WERI-Rb-1 (cell line): Measurements from ENCODE around the gene FUT2.

Source experiments
- DNase-seq: peaks from one replicate; pipeline ENCODE4 v3.0.0-alpha.2; 2020
- H3K27ac ChIP-seq: fragments of 250-450 bp; sonication (Bioruptor Pico); 2 replicates; pipeline ENCODE4 v1.5.1; 2020; ENCODE audit warnings: mild to moderate bottlenecking, moderate library complexity
- H3K27me3 ChIP-seq: fragments of 250-450 bp; sonication (Bioruptor Pico); 2 replicates; pipeline ENCODE4 v1.5.1; 2021; ENCODE audit warnings: mild to moderate bottlenecking, low read depth, moderate library complexity; ENCODE audit not compliant: insufficient read depth, severe bottlenecking
- H3K36me3 ChIP-seq: fragments of 250-450 bp; sonication (Bioruptor Pico); 2 replicates; pipeline ENCODE4 v1.5.1; 2020; ENCODE audit warnings: mild to moderate bottlenecking, moderate library complexity
- H3K4me3 ChIP-seq: 2 replicates; pipeline ENCODE4 v1.5.1; 2011; ENCODE audit warnings: low read depth, mild to moderate bottlenecking, control low read depth, low read length
- H3K9me3 ChIP-seq: fragments of 250-450 bp; sonication (Bioruptor Pico); 2 replicates; pipeline ENCODE4 v1.5.1; 2021; ENCODE audit warnings: mild to moderate bottlenecking, moderate library complexity; ENCODE audit not compliant: severe bottlenecking
- TF ChIP-seq, protein P1 (sequence below): IDR thresholded peaks from 2 replicates; pipeline ENCODE4 v1.5.1; 2011; ENCODE audit warnings: low read depth, mild to moderate bottlenecking, control low read depth, inconsistent platforms, low read length

Gene FUT2

DNA sequence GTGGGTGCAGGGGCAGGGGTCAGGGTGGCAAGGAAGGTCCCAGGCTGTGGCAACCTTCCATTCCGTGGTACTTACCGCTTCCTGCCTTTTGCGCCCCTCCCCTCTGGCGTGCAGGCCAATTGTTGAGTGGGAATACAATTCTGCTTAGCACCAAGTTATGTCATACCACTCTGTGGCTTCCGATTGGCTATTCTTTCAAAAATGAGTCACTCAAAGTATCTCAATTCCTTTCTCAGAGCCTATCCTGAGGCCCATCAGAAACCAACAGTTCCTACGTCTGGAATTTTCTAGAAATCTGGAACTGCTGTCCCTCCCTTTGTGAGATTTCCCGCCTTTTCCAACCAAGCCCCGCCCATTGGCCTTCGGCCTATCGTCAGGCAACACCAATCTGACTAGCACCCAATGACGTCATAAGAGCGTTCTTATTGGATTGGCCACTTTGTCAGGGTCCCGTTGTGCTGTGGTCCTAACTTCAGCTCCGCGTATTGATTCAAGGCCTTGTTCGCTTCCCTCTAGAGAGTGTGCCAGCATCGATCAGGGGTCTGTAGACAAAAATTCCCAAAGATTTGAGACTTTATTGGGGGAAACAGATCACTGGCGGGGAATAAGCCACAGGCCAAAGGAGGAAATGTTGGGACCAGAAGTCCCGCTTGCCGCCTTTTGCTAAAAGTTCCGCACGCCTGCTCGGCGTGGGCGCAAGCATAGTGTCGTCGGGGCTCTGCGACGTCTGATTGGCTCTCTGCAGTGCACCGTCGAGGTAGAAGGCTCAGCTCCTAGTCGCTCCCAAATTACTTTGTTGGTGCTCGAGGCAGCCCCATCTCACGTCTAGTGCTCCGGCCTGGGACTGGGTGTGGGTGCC lies 34.7 kb upstream of the FUT2 start:
- TF ChIP-seq, protein P1, sequence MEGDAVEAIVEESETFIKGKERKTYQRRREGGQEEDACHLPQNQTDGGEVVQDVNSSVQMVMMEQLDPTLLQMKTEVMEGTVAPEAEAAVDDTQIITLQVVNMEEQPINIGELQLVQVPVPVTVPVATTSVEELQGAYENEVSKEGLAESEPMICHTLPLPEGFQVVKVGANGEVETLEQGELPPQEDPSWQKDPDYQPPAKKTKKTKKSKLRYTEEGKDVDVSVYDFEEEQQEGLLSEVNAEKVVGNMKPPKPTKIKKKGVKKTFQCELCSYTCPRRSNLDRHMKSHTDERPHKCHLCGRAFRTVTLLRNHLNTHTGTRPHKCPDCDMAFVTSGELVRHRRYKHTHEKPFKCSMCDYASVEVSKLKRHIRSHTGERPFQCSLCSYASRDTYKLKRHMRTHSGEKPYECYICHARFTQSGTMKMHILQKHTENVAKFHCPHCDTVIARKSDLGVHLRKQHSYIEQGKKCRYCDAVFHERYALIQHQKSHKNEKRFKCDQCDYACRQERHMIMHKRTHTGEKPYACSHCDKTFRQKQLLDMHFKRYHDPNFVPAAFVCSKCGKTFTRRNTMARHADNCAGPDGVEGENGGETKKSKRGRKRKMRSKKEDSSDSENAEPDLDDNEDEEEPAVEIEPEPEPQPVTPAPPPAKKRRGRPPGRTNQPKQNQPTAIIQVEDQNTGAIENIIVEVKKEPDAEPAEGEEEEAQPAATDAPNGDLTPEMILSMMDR: no peak
- Histone ChIP-seq H3K9me3 (no peaks in the 10 kb centered on the region), H3K27me3 (no peaks in the 10 kb centered on the region), H3K36me3 (no peaks in the 10 kb centered on the region), H3K27ac (peak overlapping the region; percentile 71), H3K4me3 (no peak overlapping the region)
- peak; percentile 92 for DNase-seq

GRCh38 chr19:48661711-48662090 lies 34.1 kb upstream of the FUT2 start:
- Histone ChIP-seq H3K27ac (no peak overlapping the region), H3K9me3 (no peaks in the 10 kb centered on the region), H3K4me3 (no peak overlapping the region), H3K27me3 (no peaks in the 10 kb centered on the region), H3K36me3 (no peaks in the 10 kb centered on the region)
- DNase-seq: no peak
- TF ChIP-seq, protein P1: no peak

GRCh38 chr19:48663667-48664066 lies 32.1 kb upstream of the FUT2 start:
- Histone ChIP-seq H3K27me3 (no peaks in the 10 kb centered on the region), H3K4me3 (no peak overlapping the region), H3K27ac (no peak overlapping the region), H3K36me3 (no peaks in the 10 kb centered on the region), H3K9me3 (no peaks in the 10 kb centered on the region)
- TF ChIP-seq, protein P1: no peak
- DNase-seq: no peak

- no peaks in the 10 kb centered on the region for H3K9me3 ChIP-seq
- H3K27me3 ChIP-seq: no peaks in the 10 kb centered on the region
- no peak for DNase-seq
- H3K27ac ChIP-seq: no peak overlapping the region
- TF ChIP-seq, protein P1: no peak
- no peaks in the 10 kb centered on the region for H3K36me3 ChIP-seq
- no peak overlapping the region for H3K4me3 ChIP-seq
Measured at GRCh38 chr19:48664476-48664875, 31.3 kb upstream of the FUT2 start.

DNA sequence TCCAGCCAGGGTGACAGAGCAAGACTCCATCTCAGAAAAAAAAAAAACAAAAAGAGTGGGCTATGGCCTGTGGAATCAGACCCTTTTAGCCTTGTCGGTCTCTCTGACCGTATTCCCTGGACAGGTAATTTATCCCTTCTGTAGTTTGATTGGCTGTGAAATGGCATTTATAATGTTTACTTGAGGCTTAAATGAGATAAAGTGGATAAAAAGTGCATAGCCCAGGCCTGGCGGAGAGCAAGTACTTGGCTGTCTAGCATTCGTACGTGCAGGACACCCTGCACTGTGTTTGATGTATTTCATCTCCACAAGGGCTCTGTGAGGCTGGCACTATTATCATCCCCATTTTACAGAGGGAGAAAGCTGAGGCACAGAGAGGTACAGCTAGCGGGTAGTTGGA lies 30.0 kb upstream of the FUT2 start:
- DNase-seq: no peak
- H3K4me3 ChIP-seq: no peak overlapping the region
- H3K27ac ChIP-seq: no peak overlapping the region
- no peaks in the 10 kb centered on the region for H3K27me3 ChIP-seq
- H3K9me3 ChIP-seq: no peaks in the 10 kb centered on the region
- no peaks in the 10 kb centered on the region for H3K36me3 ChIP-seq
- TF ChIP-seq, protein P1: no peak

- TF ChIP-seq, protein P1: no peak
- no peak for DNase-seq
- H3K27ac ChIP-seq: no peak overlapping the region
- H3K4me3 ChIP-seq: no peak overlapping the region
- H3K36me3 ChIP-seq: no peaks in the 10 kb centered on the region
- H3K9me3 ChIP-seq: no peaks in the 10 kb centered on the region
- no peaks in the 10 kb centered on the region for H3K27me3 ChIP-seq
Measured at GRCh38 chr19:48668332-48668731, 27.4 kb upstream of the FUT2 start.
